Vagina (tissue), 2 donors: ENCODE results near the gene GALNT9.

Experiments used
- POLR2A ChIP-seq, 2 donors: fragments of 450-650 bp; IDR thresholded peaks; one replicate each; pipeline ENCODE4 v1.6.1; 2017; ENCODE audit warnings: antibody characterized with exemption in 2 of 2, mild to moderate bottlenecking in 2 of 2, moderate library complexity in 2 of 2
- POLR2AphosphoS5 ChIP-seq, 2 donors: sonication (generic); formaldehyde crosslinking; IDR thresholded peaks; one replicate each; pipeline ENCODE4 v1.9.0; 2017; ENCODE audit warnings: antibody characterized with exemption in 2 of 2, mild to moderate bottlenecking in 2 of 2, low read depth in 1 of 2; ENCODE audit not compliant: insufficient read depth in 1 of 2
- TF ChIP-seq, protein P1 (sequence below), 3 experiments: fragments of 450-650 bp in 2 of 3; fragments of 200-600 bp in 1 of 3; sonication (generic) in 1 of 3; IDR thresholded peaks; one replicate each; pipeline ENCODE4 v1.5.1; 2017 to 2019; ENCODE audit warnings: antibody characterized with exemption in 3 of 3, mild to moderate bottlenecking in 2 of 3, moderate library complexity in 2 of 3

DNA sequence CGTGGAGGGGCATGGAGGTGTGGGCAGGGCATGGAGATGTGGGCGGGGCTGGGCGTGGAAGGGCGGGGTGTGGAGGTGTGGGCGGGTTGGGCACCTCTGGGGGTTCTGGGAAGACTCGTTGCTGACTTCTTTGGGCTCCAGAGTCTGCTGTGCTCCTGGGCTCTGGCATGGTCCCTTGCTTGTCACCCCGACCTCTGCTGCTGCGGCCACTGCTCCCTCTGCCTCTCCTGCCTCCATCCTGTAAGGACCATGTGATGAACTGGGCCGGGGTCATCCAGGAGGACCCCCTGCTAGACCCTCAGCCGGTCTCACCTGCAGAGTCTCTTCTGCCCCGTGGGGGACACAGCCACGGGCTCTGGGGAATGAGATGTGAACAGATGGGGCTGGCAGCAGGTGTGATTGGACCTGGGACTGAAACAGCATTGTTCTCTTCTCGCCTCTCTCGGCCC, 169.8 kb downstream of the GALNT9 start:
- TF ChIP-seq POLR2AphosphoS5 (IDR thresholded peaks at IDR 0.05; ENCODE audit: insufficient read depth in 1 of 2, low read depth in 1 of 2) = no peak
- TF ChIP-seq, protein P1, sequence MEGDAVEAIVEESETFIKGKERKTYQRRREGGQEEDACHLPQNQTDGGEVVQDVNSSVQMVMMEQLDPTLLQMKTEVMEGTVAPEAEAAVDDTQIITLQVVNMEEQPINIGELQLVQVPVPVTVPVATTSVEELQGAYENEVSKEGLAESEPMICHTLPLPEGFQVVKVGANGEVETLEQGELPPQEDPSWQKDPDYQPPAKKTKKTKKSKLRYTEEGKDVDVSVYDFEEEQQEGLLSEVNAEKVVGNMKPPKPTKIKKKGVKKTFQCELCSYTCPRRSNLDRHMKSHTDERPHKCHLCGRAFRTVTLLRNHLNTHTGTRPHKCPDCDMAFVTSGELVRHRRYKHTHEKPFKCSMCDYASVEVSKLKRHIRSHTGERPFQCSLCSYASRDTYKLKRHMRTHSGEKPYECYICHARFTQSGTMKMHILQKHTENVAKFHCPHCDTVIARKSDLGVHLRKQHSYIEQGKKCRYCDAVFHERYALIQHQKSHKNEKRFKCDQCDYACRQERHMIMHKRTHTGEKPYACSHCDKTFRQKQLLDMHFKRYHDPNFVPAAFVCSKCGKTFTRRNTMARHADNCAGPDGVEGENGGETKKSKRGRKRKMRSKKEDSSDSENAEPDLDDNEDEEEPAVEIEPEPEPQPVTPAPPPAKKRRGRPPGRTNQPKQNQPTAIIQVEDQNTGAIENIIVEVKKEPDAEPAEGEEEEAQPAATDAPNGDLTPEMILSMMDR (IDR thresholded peaks at IDR 0.05) = no peak
- no peak for TF ChIP-seq POLR2A (IDR thresholded peaks at IDR 0.05)
